Activated CD4-positive, CD25-positive, alpha-beta regulatory T cell treated with anti-CD3 and anti-CD28 coated beads, Interleukin-2, amount 50 U/mL, for 16 hours (primary cell): ENCODE results near the gene TET2.

ENCODE experiments used
- DNase-seq: peaks from one replicate; pipeline ENCODE4 v3.0.0-alpha.2; 2020; ENCODE audit warnings: low read depth, low spot score

The TET2 gene

GRCh38 chr4:105182211-105182610, 35.5 kb downstream of the TET2 start:
- DNase-seq = no peak

- no peak for DNase-seq
Measured at GRCh38 chr4:105184316-105184980, 37.8 kb downstream of the TET2 start.

GRCh38 chr4:105186701-105187161, 40.1 kb downstream of the TET2 start:
- no peak for DNase-seq

GRCh38 chr4:105189855-105190650, 43.4 kb downstream of the TET2 start:
- DNase-seq = no peak

- DNase-seq = no peak
Measured at GRCh38 chr4:105191621-105192210, 45.0 kb downstream of the TET2 start.

DNA sequence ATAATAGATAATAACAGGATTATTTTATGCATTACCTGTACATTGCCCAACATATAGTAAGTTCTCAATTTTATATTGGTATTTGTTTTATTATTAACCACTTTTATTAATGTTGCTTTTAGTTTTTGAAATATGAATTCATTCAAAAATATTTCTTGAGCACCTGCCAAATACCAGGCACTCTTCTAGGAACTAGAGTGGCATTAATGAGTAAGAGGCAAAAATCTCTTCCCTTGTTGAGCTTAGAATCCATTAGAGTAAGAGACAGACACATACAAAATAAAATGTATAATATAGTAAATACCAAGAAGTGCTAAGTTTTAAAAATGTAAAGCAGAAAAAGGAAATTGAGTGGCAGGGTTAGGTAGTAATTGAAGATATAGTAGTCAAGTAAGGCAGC, 45.8 kb downstream of the TET2 start:
- DNase-seq = no peak

- no peak for DNase-seq
Measured at GRCh38 chr4:105192910-105193309, 46.2 kb downstream of the TET2 start.

- DNase-seq = no peak
Measured at GRCh38 chr4:105193536-105193935, 46.9 kb downstream of the TET2 start.

- no peak for DNase-seq
Measured at GRCh38 chr4:105194328-105195231, 47.9 kb downstream of the TET2 start.

- DNase-seq = no peak
Measured at GRCh38 chr4:105196523-105197145, 50.0 kb downstream of the TET2 start.

DNA sequence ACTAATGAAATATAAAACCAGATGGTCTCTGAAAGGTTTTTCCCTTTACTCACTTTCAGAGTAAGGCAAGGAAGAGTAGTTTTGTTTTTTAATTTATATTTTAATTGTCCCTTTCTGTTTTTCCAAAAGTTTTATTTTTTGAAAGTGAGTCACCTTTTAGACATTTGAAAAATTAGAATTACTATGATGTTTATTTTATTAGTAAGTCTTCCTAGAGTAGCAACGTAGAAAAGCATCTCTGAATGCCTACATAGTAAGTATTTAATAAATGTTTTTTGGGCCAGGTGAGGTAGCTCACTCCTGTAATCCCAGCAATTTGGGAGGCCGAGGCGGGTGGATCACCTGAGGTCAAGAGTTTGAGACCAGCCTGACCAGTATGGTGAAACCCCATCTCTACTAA, 51.1 kb downstream of the TET2 start:
- no peak for DNase-seq

GRCh38 chr4:105198541-105198940, 51.9 kb downstream of the TET2 start:
- DNase-seq = no peak

GRCh38 chr4:105206214-105206613, 59.5 kb downstream of the TET2 start:
- DNase-seq = no peak

- no peak for DNase-seq
Measured at GRCh38 chr4:105207386-105207785, 60.7 kb downstream of the TET2 start.

- no peak for DNase-seq
Measured at GRCh38 chr4:105208561-105208960, 61.9 kb downstream of the TET2 start.

GRCh38 chr4:105210916-105211315, 64.2 kb downstream of the TET2 start:
- no peak for DNase-seq

DNA sequence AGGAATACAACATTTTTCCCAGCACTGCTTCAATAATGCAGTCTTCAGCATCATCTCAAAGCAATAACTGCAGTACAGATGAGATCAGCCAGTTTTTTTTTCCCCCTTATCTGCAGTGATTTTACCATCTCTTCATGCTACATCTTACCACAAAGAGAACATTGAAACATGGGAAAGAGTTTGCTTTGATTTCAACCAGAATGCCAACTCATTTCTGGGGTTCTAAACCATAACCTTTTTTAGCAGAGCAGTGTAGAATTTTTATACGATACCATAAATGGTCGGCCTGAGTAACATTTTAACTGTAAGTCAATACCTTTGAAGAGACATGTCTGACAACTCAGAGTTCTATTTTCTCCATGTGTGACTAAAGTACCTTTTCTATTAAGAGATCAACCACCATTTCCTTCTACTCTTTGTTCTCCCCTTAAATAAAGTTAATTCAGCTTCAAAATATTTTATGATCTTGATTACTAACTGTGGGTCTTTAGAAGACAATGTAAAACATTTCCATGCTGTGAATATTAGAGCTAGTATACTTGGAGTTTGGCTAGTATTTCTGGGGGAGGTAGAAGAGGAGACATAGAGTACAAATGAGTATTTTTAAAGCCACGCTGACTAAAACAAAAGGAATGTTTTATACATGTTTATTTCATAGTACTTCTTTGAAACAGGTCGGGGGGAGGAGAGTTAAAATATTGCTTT, 69.1 kb downstream of the TET2 start:
- DNase-seq = no peak

- DNase-seq = no peak
Measured at GRCh38 chr4:105225500-105225899, 78.8 kb downstream of the TET2 start.

DNA sequence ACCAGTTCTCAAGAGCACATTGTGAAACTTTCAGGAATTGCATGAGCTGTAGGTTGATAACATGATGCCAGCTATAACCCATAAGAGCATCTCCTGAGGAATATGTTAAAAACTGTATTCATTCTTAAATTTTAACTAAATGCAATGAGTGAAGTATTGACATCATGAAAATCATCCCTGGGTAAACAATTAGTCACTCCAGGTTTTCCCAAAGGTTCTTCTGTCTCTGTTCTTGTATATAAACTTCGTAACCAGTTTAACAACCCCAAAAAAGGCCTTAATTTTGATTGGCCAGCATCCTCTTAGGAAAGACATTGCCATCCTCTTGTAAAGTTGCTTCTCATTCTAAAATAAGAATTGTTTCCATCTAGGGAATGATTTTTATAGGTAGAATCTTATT, 80.4 kb downstream of the TET2 start:
- no peak for DNase-seq

- no peak for DNase-seq
Measured at GRCh38 chr4:105230287-105230686, 83.6 kb downstream of the TET2 start.

- DNase-seq = no peak
Measured at GRCh38 chr4:105232374-105232773, 85.7 kb downstream of the TET2 start.
